H1 (cell line): ENCODE measurements around the gene CIRBP. TPM values are rescaled to one million over a fixed set of nuclear protein-coding genes. Genes with fewer than 3 reads are reported as not detected.

Experiments
- CTCF ChIA-PET: fragments of 300-600 bp; sonication (Branson Sonifier 250); formaldehyde crosslinking; loops from one replicate; lab custom pipeline; 2021; ENCODE audit not compliant: partially characterized antibody; lab: Charles Lee
- POLR2A ChIA-PET: fragments of 300-600 bp; sonication (Branson Sonifier 250); formaldehyde crosslinking; loops from one replicate; lab custom pipeline; 2021; ENCODE audit warnings: inconsistent platforms; ENCODE audit not compliant: partially characterized antibody; lab: Charles Lee
- DNase-seq, 2 experiments: peaks; one replicate each; pipeline versions ENCODE4 v3.0.0 to v3.0.0-alpha.2; 2010 to 2022; ENCODE audit warnings: low spot score in 2 of 2, low read depth in 1 of 2, mixed read lengths in 1 of 2
- FAIRE-seq: peaks from 2 replicates; lab custom pipeline; 2011; peaks lifted over from hg19 to GRCh38; lab: Jason Lieb, UNC
- H2AFZ ChIP-seq: 2 replicates; pipeline ENCODE4 v1.8.1; 2012; ENCODE audit warnings: low read length, inconsistent platforms
- H2AK5ac ChIP-seq: 2 replicates; pipeline ENCODE4 v1.6.1; 2013; ENCODE audit warnings: low read depth, low read length
- H2BK120ac ChIP-seq: replicated peaks from 2 replicates; pipeline ENCODE3; 2013; ENCODE audit warnings: low read depth, low read length, inconsistent platforms
- H2BK12ac ChIP-seq: 2 replicates; pipeline ENCODE4 v1.6.1; 2013; ENCODE audit warnings: low read depth, low read length
- H2BK15ac ChIP-seq: 2 replicates; pipeline ENCODE4 v1.6.1; 2013; ENCODE audit warnings: low read length
- H2BK20ac ChIP-seq: 2 replicates; pipeline ENCODE4 v1.6.1; 2013; ENCODE audit warnings: low read length
- H2BK5ac ChIP-seq: 2 replicates; pipeline ENCODE4 v1.6.1; 2013; ENCODE audit warnings: low read depth, low read length
- H3K14ac ChIP-seq: 2 replicates; pipeline ENCODE4 v1.6.1; 2013; ENCODE audit warnings: inconsistent platforms; ENCODE audit not compliant: insufficient read length
- H3K18ac ChIP-seq: 2 replicates; pipeline ENCODE4 v1.6.1; 2013; ENCODE audit warnings: low read length; ENCODE audit errors: extremely low read depth
- H3K23ac ChIP-seq: 2 replicates; pipeline ENCODE4 v1.6.1; 2013; ENCODE audit warnings: inconsistent platforms; ENCODE audit not compliant: insufficient read length
- H3K23me2 ChIP-seq: 2 replicates; pipeline ENCODE4 v1.6.1; 2013; ENCODE audit warnings: low read depth, low read length
- H3K27ac ChIP-seq: 2 replicates; pipeline ENCODE4 v1.6.1; 2011; ENCODE audit warnings: low read depth, low read length, inconsistent platforms
- H3K27me3 ChIP-seq, 4 experiments: replicated peaks in 1 of 4; 1 replicate in 1 of 4; 2 replicates in 3 of 4; pipeline versions ENCODE4 v1.6.1 to v1.8.1; 2011 to 2013; ENCODE audit warnings: low read length in 3 of 4, mild to moderate bottlenecking in 3 of 4, inconsistent platforms in 2 of 4, mixed read lengths in 2 of 4, moderate library complexity in 1 of 4; ENCODE audit not compliant: control insufficient read depth in 3 of 4, insufficient read depth in 3 of 4; ENCODE audit errors: extremely low read depth in 1 of 4
- H3K36me3 ChIP-seq, 4 experiments: 2 replicates each; pipeline versions ENCODE4 v1.6.1 to v1.8.1; 2011 to 2013; ENCODE audit warnings: mild to moderate bottlenecking in 4 of 4, low read length in 3 of 4, moderate library complexity in 2 of 4, control low read depth in 1 of 4, inconsistent platforms in 1 of 4; ENCODE audit not compliant: insufficient read depth in 4 of 4, control insufficient read depth in 2 of 4
- H3K4ac ChIP-seq: replicated peaks from 2 replicates; pipeline ENCODE3; 2013; ENCODE audit warnings: low read length, low read depth, mixed read lengths, inconsistent platforms; ENCODE audit not compliant: insufficient read length
- H3K4me1 ChIP-seq, 4 experiments: replicated peaks in 1 of 4; 1 replicate in 1 of 4; 2 replicates in 3 of 4; pipeline versions ENCODE4 v1.6.1 to v1.8.1; 2011 to 2013; ENCODE audit warnings: low read length in 3 of 4, inconsistent platforms in 2 of 4, mixed read lengths in 1 of 4; ENCODE audit not compliant: insufficient read depth in 4 of 4, control insufficient read depth in 3 of 4
- H3K4me2 ChIP-seq, 2 experiments: 2 replicates each; pipeline versions ENCODE4 v1.6.1 to v1.8.1; 2011 to 2013; ENCODE audit warnings: low read depth in 2 of 2, low read length in 2 of 2, control low read depth in 1 of 2, inconsistent platforms in 1 of 2, mild to moderate bottlenecking in 1 of 2; ENCODE audit not compliant: insufficient read depth in 1 of 2
- H3K4me3 ChIP-seq, 4 experiments: fragments of 200-600, 300-600 bp in 1 of 4; sonication (generic), shearing (Covaris generic), sonication (Bioruptor Twin) in 1 of 4; 2 replicates each; pipeline versions ENCODE4 v1.5.1 to v1.8.1; 2011 to 2016; ENCODE audit warnings: low read length in 4 of 4, low read depth in 3 of 4, control low read depth in 2 of 4, inconsistent platforms in 2 of 4, mild to moderate bottlenecking in 2 of 4, mixed read lengths in 1 of 4, moderate library complexity in 1 of 4; ENCODE audit not compliant: insufficient read depth in 2 of 4; ENCODE audit errors: extremely low read depth in 1 of 4
- H3K56ac ChIP-seq: replicated peaks from 2 replicates; pipeline ENCODE3; 2013; ENCODE audit warnings: low read depth, mild to moderate bottlenecking, mixed read lengths, low read length, inconsistent platforms; ENCODE audit not compliant: insufficient read length
- H3K79me1 ChIP-seq: 2 replicates; pipeline ENCODE4 v1.6.1; 2013; ENCODE audit warnings: low read depth, low read length, control low read depth
- H3K79me2 ChIP-seq, 2 experiments: 2 replicates each; pipeline versions ENCODE4 v1.6.1 to v1.8.1; 2012 to 2013; ENCODE audit warnings: low read length in 2 of 2, mild to moderate bottlenecking in 2 of 2, inconsistent platforms in 1 of 2; ENCODE audit not compliant: insufficient read depth in 2 of 2, control insufficient read depth in 1 of 2
- H3K9ac ChIP-seq, 4 experiments: replicated peaks in 1 of 4; 1 replicate in 1 of 4; 2 replicates in 3 of 4; pipeline versions ENCODE4 v1.6.1 to v1.8.1; 2011 to 2013; ENCODE audit warnings: low read depth in 3 of 4, low read length in 3 of 4, control low read depth in 2 of 4, mild to moderate bottlenecking in 2 of 4, moderate library complexity in 2 of 4, inconsistent platforms in 1 of 4; ENCODE audit errors: extremely low read depth in 1 of 4
- H3K9me3 ChIP-seq, 2 experiments: 2 replicates each; pipeline versions ENCODE4 v1.6.1 to v1.8.1; 2012 to 2013; ENCODE audit warnings: mild to moderate bottlenecking in 2 of 2, moderate library complexity in 2 of 2, control low read depth in 1 of 2, inconsistent platforms in 1 of 2, low read depth in 1 of 2, low read length in 1 of 2, mixed read lengths in 1 of 2; ENCODE audit not compliant: insufficient read depth in 2 of 2
- H4K20me1 ChIP-seq, 2 experiments: replicated peaks in 1 of 2; 2 replicates each; pipeline versions ENCODE3 to v1.8.1; 2011 to 2013; ENCODE audit warnings: inconsistent platforms in 2 of 2, low read length in 2 of 2, mild to moderate bottlenecking in 1 of 2; ENCODE audit not compliant: insufficient read depth in 2 of 2, control insufficient read depth in 1 of 2
- H4K5ac ChIP-seq: 2 replicates; pipeline ENCODE4 v1.6.1; 2013; ENCODE audit warnings: low read length, low read depth, mixed read lengths, inconsistent platforms; ENCODE audit not compliant: insufficient read length
- H4K8ac ChIP-seq: 2 replicates; pipeline ENCODE4 v1.8.0; 2013; ENCODE audit warnings: mild to moderate bottlenecking, moderate library complexity, low read length, inconsistent platforms; ENCODE audit not compliant: insufficient read depth; ENCODE audit errors: extremely low read depth
- H4K91ac ChIP-seq: replicated peaks from 2 replicates; pipeline ENCODE3; 2013; ENCODE audit warnings: low read length, mixed read lengths, inconsistent platforms; ENCODE audit not compliant: insufficient read length
- BCL11A ChIP-seq, 2 experiments: IDR thresholded peaks; one replicate each; pipeline ENCODE4 v1.6.1; 2011; ENCODE audit warnings: low read depth in 2 of 2, low read length in 2 of 2, mild to moderate bottlenecking in 2 of 2
- CBX5 ChIP-seq: fragments of 300-800, 300-1000 bp; sonication (generic); IDR thresholded peaks from 2 replicates; pipeline ENCODE4 v1.7.1; 2016; ENCODE audit warnings: antibody characterized with exemption, low read length, low read depth
- CHD1 ChIP-seq: IDR thresholded peaks from 2 replicates; pipeline ENCODE4 v1.6.1; 2012; ENCODE audit warnings: low read depth, low read length, improper control_type of control experiment
- CHD2 ChIP-seq: IDR thresholded peaks from 2 replicates; pipeline ENCODE4 v1.6.1; 2012; ENCODE audit warnings: low read length, improper control_type of control experiment
- E2F6 ChIP-seq: IDR thresholded peaks from 2 replicates; pipeline ENCODE4 v1.6.1; 2012; ENCODE audit warnings: inconsistent platforms
- EP300 ChIP-seq, 2 experiments: IDR thresholded peaks; 1 replicate in 1 of 2; 2 replicates in 1 of 2; pipeline ENCODE4 v1.6.1; 2011 to 2012; ENCODE audit warnings: low read depth in 2 of 2, low read length in 2 of 2, mild to moderate bottlenecking in 2 of 2, borderline replicate concordance in 1 of 2, inconsistent platforms in 1 of 2, moderate library complexity in 1 of 2
- POLR2AphosphoS5 ChIP-seq: IDR thresholded peaks from 2 replicates; pipeline ENCODE4 v1.6.1; 2011; ENCODE audit warnings: low read depth, low read length
- RXRA ChIP-seq: IDR thresholded peaks from 2 replicates; pipeline ENCODE4 v1.6.1; 2011; ENCODE audit warnings: low read depth, mild to moderate bottlenecking, low read length, moderate library complexity; ENCODE audit not compliant: insufficient read depth
- SIRT6 ChIP-seq: IDR thresholded peaks from one replicate; pipeline ENCODE4 v1.7.1; 2012; ENCODE audit warnings: low read length, inconsistent platforms
- SP1 ChIP-seq: IDR thresholded peaks from 2 replicates; pipeline ENCODE4 v1.6.1; 2011; ENCODE audit warnings: low read depth, low read length
- TAF1 ChIP-seq: IDR thresholded peaks from 2 replicates; pipeline ENCODE4 v1.6.1; 2011; ENCODE audit warnings: mild to moderate bottlenecking, low read depth, low read length
- USF2 ChIP-seq: IDR thresholded peaks from 2 replicates; pipeline ENCODE4 v1.6.1; 2011; ENCODE audit warnings: low read length, improper control_type of control experiment
- WGBS, 2 experiments: shearing (Covaris generic) in 1 of 2; methylation state at CpG; one replicate each; pipeline versions ENCODE4 v1.1.6 to v1.1.7; 2013 to 2015; ENCODE audit warnings: low lambda C conversion rate in 2 of 2, mixed read lengths in 2 of 2, inconsistent platforms in 1 of 2, low coverage in 1 of 2, missing lambda C conversion rate in 1 of 2; ENCODE audit not compliant: insufficient replicate concordance in 2 of 2, insufficient coverage in 1 of 2, insufficient read length in 1 of 2; ENCODE audit errors: extremely low coverage in 1 of 2, missing lambda C conversion rate in 1 of 2; 5-methylcytosine and 5-hydroxymethylcytosine counted together
- polyA plus RNA-seq, 7 experiments: library from polyadenylated mRNA; depleted of rRNA in 3 of 7; stranded (reverse) in 5 of 7; unstranded in 2 of 7; fragments of >200 nt in 5 of 7; fragments of 200-250 nt in 2 of 7; gene quantifications; 1 replicate in 5 of 7; 2 replicates in 1 of 7; 4 replicates in 1 of 7; pipeline versions ENCODE4 v1.2.1 to v1.2.3, GENCODE V29; 2011 to 2013; ENCODE audit warnings: missing spikeins in 2 of 7, mixed read lengths in 2 of 7
- total RNA-seq: library from RNA; stranded (reverse); fragmentation: NEBNext Ultra II Directional; extraction: Animal tissue kit (Norgen Biotek cat#: 25700); gene quantifications from 2 replicates; pipeline ENCODE4 v1.2.1, GENCODE V29; 2021

CIRBP gene
- total and polyA plus RNA-seq, 2 of the 8 experiments (the other 6 are each of a cell fraction or from before 2014, with no cell fraction given): 175 to 199 TPM

GRCh38 chr19:1316466-1316865 lies 47.3 kb downstream of the CIRBP start:
- Histone ChIP-seq H3K14ac (no peak overlapping the region), H3K79me2 (no peaks in the 10 kb centered on the region), H3K23ac (no peak overlapping the region), H3K79me1 (no peaks in the 10 kb centered on the region), H4K8ac (0 out of 2 replicates have a peak overlapping the region, but pooled peaks have one; percentile 12), H2AFZ (no peak overlapping the region), H3K27ac (no peak overlapping the region), H4K5ac (no peak overlapping the region), H3K4me3 (no peak overlapping the region; a peak in 1 of 8 replicates), H3K4ac (no peak overlapping the region), H3K27me3 (peaks cover 0 to 12% (median 5%) of the 10 kb centered on the region in 4 experiments; a peak in 5 of 7 replicates), H3K23me2 (no peaks in the 10 kb centered on the region), H2BK12ac (no peak overlapping the region), H2BK15ac (no peak overlapping the region), H2BK120ac (no peak overlapping the region), H4K20me1 (no peaks in the 10 kb centered on the region), H3K18ac (no peak overlapping the region), H3K9ac (no peak overlapping the region), H2AK5ac (no peak overlapping the region), H3K9me3 (no peaks in the 10 kb centered on the region), H4K91ac (no peak overlapping the region), H3K56ac (no peak overlapping the region), H3K4me1 (peaks cover 0 to 5% (median 0%) of the 10 kb centered on the region in 4 experiments; a peak in 3 of 7 replicates), H2BK20ac (no peak overlapping the region), H2BK5ac (no peak overlapping the region), H3K36me3 (no peaks in the 10 kb centered on the region), H3K4me2 (no peak overlapping the region)
- TF ChIP-seq BCL11A (IDR thresholded peaks at IDR 0.05; ENCODE audit: low read depth in 2 of 2, low read length in 2 of 2) (no peak), POLR2AphosphoS5 (no peak), SP1 (no peak), CBX5 (no peak), TAF1 (no peak), CHD2 (no peak), USF2 (no peak), E2F6 (no peak), EP300 (IDR thresholded peaks at IDR 0.05; ENCODE audit: borderline replicate concordance in 1 of 2, low read depth in 2 of 2, low read length in 2 of 2) (no peak), CHD1 (no peak), SIRT6 (no peak), RXRA (no peak)
- ChIA-PET CTCF (interaction anchor here (0.6 to 4.0 kb wide), 15 partner anchors 8 to 104 kb away, joined by 3 to 24 read pairs (median 3); no protein-coding TSS in a partner anchor), POLR2A (interaction anchor here (0.6 to 4.1 kb wide), 6 partner anchors 15 to 121 kb away, joined by 3 to 15 read pairs (median 4); partner anchors contain the start of genes CIRBP and FAM174C)
- no peak for FAIRE-seq
- 93% methylated on average over 13 of the region's 13 CpGs; no CpG with 5 or more reads in 1 of the 2 experiments for WGBS, 2 experiments
- no peak for DNase-seq
